ENCODE measurements around the gene MAP2K2.

Gene MAP2K2

DNA sequence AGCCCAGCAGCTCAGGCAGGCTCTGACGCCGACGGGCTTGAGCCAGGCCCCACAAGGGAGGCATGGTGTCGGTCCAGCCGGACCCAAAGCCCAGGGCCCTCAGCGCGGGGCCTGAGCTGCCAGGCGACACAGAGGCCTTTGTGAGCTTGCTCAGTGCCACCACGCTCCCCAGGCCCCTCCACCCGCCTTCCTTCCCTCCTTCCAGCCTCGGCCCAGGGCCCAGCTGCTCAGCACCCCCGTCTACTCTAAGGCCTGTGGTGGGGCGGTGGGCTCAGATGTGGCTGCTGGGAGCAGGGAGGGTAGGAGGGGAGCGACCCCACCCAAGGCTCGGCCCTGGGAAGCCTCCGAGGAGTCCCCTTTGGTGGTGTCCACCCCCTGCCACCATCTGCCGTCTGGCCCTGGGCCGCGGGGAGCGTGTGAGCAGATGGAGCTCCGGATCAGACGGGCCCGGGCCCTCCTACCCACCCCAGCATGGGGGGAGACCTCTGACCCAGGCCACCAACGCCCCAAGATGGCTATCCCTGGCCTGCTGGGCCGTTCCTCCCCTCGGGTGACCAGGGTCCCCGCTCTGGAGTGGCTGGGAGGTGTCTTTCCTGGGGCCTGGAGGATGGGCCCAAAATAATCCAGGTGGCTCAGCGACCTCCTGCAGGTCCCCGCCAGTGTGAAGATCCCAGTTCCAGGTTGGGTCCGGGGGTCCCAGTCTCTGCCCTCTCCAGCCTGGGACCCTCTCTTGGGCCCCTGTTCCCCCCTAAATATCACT, 65.0 kb downstream of the MAP2K2 start:
- no peak for DNase-seq

DNA sequence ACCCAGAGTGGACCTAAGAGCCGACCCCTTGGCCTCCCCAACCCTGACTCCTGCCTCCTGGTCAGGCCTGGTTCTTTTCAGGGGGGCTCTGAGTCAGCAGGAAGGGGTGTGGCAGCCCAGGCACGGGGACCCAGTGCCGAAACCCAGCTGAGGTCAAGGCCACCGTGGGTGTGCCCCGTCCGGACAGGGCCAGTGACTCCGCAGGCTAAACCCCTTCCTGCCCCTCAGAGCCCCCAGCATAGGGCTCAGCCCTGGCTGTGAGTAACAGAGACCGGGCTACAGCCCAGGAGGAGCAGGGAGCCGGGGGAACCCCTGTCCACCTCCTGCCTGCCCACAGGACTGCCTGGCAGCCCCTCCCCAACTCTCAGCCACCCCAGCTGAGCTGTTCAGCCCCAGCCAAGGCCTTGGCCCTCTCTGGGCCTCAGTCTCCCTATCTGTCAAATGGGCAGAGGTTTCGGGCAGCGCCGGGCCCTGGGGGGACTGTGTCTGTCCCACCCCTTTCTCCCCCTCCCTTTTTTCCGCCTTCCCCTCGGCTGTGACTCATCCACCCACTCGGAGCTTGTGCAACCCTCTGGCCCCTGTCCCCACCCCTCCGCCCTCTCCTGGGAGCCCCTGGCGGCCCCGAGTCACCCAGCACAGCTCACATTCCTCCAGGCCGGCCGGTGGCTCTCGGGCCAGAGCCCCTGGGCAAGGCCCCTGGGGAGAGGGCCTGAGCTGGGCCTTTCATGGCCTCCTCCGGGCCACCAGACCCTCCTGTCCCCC, 65.8 kb downstream of the MAP2K2 start:
- DNase-seq = peak; percentile 94

DNA sequence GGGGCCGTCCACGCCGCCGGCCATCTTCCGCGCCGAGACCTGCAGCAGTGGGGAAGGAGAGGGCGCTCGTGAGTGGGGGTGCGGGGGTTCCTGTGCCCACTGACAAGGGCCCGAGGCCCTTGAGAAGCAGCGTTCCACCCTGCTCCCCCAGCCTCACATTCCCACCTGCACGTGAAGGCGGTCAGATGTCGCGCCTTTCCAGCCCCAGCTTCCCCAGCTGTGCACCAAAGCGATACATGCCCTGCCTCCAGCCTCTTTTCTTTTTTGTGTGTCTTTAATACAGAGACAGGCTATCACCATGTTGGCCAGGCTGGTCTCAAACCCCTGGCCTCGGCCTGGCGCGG, 68.7 kb downstream of the MAP2K2 start:
- no peak for DNase-seq

DNA sequence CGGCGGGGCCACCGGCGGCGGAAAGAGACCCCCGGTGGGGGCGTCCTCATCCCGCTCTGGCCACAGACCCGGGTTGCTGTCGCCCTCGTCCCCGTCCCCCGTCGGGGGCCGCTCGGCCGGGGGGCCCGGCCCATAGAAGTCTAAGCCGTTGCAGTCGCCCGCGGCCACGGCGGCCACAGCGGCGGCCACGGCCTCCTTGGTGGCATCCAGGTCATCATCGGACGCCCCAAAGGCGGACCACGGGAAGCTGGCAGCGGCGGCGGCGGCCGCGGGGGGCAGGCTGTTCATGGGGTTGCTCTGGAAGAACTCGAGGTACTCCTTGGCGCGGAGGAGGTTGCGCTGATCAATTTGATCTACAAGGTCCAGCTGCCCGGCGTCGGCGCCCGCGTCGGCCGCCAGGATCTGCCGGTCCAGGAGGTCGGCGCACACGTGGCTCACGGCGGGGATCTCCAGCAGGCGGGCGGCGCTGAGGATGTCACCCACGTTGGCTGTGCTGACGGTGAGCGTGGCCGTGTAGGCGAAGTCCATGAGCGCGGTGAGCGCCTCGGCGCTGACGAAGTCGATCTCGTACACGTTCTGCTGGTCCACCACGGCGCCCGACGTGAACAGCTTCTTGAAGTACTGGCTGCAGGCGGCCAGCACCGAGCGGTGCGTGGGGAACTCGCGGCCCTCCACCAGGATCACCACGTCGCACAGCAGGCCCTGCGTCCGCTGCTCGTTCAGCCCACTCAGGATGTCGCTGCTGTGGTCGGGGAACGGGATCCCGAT, 69.3 kb downstream of the MAP2K2 start:
- DNase-seq = no peak

DNA sequence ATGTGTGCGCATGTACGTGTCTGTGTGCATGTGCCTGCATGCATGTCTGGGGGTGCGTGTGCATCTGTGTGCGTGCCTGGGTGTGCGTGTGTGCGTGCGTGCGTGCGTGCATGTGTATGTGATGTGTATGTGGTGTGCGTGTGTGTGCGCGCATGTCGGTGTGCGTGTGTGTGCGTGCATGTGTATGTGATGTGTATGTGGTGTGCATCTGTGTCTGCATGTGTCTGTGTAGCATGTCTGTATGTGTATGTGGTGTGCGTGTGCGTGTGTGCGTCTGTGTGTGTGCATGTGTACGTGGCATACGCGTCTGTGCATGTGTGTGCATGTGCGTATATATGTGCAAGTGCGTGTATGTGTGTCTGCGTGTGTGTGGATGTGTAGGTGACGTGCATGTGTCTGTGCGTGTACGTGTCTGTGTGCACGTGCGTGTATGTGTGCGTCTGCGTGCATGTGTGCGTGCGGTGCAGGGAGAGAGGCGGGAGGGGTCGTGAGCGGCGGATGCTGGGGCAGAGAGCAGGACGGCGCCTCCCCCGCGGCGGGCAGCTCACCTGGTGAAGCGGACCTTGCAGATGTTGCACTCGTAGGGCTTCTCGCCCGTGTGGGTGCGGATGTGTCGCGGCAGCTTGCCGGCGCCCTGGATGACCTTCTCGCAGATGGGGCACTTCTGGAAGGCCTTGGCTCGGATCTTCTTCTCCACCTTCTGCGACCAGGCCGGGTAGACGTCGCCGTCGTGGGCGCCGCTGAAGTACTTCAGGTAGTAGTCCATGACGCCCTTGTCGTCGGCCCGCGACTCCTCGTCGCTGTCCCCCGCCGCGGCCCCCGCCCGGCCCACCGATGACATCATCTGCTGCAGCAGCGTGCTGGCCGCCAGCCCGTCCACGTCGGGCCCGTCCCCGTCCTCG, 70.2 kb downstream of the MAP2K2 start:
- no peak for DNase-seq

DNA sequence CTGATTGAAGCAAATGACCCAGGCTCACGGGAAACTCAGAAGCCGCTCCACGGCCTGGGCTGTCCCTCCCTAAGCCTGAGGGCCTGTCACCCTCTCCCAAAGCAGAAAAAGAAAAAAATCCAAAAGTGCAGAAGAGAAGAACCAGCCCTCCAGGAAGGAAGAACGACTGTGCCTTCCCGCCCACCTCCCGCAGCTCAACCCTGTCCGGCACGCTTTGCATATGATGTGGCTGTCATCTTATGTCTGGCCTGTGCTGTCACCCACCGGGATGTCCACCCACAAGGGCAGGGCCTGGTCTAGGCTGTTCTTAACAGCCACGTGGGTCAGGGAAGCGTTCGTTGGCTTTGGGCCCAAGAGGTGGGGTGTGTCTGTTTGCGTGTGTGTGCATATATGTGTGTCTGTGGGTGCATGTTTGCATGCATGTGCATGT, 70.9 kb downstream of the MAP2K2 start:
- peak; percentile 87 for DNase-seq

DNA sequence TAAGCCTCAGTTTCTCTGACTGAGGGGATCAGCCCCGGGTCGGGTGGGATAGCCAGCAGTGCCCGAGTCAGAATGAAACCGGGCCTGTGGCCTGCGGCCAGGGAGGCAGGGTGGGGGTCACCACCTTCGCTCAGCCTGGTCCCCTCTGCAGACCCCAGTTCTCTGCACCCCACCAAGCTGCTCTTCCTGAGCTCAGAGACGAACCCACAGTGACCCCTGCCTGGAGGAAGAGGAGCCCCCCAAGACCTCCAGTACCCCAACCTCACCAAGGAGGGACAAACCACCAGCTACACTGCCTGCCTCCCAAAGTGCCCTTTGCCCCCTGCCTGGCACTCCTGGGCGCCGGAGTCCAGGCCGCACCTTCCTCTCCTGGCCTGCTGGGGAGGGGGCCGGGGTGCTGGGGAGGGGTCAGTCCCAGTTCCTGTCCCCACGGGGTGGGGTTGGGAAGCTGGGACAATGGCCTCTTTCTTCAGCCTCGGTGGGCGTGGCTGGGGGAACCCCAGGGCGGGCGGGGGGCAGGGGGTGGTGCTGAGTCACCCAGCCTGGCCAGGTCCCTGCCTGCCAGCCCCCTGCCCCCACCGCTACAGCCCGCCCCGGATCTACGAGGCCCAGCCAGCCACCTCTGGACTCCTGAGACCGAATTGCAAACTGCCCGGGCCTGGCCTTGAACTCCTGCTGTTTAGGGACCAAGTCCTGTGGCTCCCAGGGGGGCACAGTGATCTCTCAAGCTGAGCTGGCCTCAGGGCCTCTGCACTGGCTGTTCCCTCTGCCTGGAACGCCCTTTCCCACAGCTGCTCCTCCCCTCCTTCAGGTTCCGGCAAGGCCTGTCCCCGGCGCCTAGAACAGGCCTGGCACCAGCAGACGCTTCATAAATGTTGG, 71.6 kb downstream of the MAP2K2 start:
- DNase-seq = no peak

DNA sequence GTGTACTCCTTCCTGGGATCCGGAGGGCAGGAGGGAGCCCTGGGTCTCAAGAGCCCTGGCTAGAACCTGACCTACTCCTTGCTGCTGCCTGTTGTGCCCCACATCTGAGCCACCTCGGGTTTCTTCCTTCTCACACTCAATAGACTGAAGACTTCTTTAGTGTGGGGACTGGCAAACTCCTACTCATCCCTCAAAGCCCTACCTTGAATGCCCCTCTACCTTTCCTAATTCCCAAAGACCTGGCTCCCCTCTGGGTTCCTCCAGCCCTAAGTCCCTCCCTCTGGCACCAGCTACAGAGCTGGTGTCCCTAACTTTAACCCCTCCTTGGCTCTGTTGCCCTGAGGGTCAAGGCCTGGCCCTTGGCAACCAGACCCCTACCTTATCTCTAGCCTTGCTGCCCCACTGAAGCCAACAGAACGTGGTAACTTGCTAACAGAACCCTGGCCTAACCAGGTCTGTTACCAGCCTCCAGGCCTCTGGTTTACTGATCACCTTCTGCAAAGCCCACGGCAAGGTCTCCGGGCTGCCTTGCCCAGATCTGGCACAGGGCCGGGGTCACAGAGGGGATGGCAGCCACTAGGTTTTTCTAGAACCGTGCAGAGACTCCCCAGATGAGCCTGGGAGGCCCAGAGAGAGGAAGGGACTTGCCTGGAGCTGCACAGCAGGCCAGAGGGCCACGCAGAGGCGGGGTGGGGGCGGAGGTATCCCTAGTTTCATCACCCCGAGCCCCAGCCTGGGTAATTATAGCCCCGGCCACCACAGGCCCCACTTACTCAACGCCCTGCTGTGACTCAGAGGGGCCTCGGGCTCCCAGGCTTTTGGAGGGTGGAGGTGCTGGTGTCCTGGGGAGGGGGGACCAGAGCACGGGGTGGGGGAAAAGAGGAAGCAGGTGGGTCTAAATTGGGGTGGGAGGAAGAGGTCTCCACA, 72.5 kb downstream of the MAP2K2 start:
- peak; percentile 90 for DNase-seq

DNA sequence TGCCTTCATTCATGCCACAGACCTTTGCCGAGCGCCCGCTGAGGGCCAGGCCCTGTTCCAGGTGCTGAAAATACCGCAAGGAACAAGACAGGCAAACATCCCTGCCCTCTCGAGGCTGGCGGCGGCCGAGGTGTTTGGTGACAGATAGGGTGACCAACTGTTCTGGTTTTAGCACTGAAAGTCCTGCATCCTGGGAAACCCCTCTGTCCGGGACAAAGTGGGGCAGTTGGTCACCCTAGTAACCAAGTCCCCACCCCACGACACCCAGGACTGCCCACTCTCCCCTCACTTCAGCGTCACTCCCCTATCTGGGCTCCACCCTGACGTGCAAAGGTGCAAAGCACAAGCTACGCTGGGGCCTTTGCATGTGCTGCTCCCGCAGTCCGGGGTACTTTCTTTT, 74.5 kb downstream of the MAP2K2 start:
- no peak for DNase-seq

DNA sequence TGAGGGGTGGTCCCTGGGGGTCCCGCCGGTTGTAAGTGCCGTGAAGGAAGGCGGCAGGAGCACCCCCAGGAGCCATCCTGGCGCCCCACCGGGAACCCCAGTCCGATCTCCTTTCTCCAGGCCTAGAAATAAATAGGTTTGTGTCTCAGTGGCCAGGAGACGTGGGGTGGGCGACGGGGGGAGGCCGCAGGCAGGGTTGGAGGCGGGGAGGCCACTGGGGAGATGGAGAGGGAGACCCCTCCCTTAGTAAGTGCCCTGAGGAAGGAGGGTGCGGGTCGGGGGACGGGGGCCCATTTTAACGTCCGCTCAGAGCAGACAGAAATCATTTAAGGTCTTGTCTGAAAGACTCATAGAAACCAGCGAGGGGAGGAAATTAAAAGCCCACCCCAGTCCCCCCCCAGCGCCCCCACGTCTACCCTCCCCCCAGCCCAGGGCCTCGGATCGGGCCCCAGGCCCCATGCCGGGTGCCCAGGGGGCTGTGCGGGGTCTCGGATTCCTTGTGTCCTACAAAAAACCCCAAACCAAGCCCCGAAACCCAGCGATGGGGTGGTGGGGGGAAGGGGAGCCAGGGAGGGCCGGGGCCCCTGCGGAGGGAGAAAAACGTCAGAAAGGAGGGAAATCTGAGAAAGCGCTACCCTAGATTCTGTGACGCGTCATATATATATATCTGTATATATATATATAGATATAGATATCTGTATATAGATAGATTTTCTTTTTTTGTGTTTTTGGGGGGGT, 76.8 kb downstream of the MAP2K2 start:
- DNase-seq = no peak

DNA sequence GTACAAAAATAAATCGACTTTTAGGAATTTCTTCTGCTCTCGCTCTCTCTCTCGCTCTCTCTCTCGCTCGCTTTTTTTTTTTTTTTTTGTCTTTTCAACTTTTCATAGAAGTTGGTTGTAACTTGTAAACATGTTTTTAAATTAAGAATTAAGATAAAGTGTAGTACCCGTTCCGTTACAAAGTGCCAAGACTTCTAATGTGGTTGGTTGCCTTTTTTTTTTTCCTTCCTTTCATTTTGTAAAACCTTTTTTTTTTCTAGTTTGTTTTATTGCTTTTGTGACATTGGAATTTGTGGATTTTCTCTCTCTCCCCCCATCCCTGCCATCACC, 77.6 kb downstream of the MAP2K2 start:
- DNase-seq = no peak

DNA sequence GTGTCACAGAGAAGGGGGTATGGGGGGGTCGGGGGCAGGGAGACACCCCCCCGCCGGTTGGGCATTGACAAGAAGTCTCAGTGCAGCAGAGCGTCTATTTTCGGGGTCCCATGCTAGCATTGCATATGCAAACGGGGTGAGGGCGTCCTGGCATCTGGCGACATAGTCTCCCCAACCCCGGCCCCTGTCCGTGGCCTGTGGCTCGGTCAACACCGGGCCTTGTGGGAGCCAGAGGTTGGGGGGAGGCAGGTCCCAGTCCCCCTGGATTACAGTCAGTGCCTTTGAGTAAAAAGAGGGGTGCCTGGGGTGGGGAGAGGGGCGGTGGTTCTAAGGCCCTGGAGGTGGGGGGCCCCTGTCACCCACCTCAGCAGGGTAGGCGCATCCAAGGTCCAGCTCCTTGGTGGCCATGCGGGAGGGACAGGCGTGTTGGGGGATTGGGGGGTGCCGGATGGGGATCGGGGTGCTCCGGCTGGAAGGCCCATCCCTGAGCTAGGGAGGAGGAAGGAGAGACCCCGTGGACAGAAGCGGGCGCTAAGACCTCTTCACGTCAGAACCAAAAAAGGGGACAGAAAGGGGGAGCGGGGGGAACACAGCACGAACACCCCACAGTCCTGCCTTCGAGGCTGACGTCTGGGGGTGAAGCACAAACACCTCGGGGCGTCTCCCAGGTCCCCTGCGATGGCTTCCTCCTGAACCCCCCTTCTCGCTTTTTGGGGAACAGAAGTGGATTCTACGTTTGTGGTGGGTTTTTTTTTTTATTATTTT, 78.1 kb downstream of the MAP2K2 start:
- no peak for DNase-seq

DNA sequence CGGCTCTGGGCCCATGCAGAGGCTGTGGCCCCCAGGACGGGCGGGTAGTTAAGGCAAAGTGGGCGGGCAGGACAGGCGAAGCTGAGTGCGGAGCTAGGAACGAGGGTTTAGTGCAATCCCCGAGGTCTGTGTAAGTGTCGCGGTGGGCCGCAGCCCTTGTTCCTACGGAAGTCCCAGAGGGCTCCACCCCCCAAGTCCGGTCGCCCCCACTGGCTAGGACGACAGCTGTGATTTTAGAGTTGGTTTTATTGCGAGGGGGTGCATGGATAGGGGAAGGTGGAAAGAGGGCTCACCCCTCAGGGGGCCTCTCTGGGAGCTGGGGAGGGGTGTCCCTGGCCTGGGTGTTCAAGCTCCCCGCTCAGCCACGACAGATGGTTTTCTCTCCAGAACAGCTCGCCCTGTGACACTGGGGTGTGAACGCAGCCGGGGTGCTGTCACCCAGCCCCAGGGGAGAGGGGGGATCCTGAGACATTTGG, 78.9 kb downstream of the MAP2K2 start:
- DNase-seq = no peak

DNA sequence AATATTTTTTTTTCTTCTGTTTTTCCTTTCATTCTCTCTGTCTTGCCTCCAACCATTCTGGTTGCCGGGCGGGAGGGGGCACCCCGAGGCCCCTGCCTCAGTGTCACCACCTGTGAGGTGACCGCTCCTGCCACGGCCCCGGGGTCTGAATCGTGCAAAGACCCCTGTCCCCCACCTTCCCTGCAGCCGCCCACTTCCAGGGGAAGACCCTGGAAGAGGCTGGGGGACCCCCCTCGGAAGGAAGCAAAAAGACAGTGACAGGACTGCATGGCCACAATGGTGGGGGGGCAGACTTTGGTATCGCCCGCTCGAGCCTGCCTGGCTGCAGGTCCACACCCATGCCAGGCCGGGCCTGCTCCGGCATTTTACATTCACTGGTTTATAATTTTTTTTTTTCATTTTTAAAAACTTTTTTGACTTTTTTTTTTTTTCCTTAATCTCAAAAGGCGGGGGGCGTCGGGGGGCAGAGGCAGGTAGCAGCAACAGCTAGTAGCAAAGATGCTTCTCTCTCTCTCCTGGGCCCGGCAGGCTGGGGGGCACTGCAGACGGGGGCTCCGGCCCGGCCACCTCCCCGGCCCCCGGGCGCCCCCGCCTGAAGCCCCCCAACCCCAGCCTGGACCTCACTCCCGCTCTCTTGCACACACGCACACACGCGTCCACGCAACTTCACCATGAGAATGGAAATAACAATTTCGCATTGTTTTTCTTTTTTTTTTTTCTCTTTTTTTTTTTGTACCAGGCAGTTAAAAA, 79.8 kb downstream of the MAP2K2 start:
- DNase-seq = no peak

DNA sequence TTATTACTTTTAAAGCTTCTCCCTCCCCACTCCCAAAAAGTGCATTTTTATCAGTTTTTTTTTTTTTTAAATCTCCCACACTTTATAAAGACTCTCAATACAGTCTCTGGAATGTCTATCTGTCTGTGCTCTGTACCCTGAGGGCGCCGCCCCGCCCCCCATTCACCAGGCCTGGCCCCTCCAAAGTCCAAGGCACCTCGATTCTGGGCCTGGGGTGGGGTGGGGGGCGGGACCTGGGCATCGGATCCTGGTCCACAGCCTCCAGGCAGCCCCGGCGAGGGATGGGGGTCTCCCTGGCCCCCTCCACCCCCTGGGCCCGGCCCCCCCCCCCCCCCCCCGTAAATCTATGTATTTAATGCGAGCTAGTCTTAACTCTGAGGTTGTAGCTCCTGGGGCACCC, 80.5 kb downstream of the MAP2K2 start:
- no peak for DNase-seq

DNA sequence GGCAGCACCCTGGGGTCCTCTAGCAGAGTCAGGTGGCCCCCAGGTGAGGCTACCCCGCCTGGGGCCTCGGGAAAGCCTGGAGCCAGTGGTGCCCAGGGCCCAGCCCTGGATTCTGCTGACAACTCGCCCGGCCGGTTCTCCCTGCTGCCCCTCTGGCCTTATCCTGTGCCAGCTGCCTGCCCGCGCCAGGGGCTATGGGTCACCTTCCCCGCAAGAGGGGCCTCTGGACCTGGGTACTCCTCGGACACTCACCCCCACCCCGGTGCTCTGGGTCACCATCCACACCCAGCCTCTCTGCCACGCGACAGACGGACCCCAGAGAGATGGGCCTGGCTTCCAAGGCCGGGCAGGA, 81.2 kb downstream of the MAP2K2 start:
- no peak for DNase-seq

DNA sequence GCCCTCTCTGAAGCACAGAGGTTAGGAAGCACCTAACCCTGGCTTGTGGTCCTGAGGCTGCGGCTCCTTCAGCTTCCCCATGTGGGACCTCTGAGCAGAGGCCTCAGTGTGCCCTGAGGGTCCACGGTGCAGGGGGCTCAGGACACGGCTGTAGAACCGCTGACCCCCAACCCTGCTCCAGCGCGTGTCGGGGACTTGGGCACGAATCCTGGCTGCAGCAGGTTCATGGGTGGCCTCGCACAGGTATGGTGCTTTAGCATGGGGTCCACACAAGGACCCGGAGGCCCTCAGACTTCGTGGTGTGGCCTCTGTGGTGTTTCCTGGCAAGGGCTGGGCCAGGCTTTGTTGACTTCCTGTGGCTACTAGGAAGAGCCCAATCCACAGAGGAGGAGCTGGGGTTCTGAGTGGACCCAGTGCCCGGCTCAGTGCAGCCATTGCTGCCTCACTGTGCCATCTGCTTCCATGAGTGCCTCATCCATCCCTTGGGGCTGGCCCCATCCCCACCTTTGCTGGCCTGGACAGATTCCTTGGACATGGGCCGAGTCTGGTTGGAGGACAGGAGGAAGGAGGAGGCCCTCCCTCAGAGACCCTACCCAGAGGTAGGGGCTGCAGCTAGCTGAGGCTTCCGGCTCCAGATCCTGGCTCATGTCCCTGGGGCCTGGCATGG, 81.7 kb downstream of the MAP2K2 start:
- no peak for DNase-seq

Data from suppressor macrophage treated with lipopolysaccharide for 4 hours (primary cell).